SK-N-SH treated with all-trans-retinoic acid at 6 μM for 48 hours (cell line): ENCODE measurements around the gene ADRA1B.
"Not testable (repeated sequence)": the region's sequence is repeated elsewhere in the genome, so short reads cannot be mapped to it uniquely, and the experiment has no call there.

Source experiments
- ATAC-seq: fragments of 200-7000 bp; cut with Tn5 transposase; 3 replicates; pipeline ENCODE4 v1.9.1; 2020; ENCODE audit warnings: mild to moderate bottlenecking, moderate library complexity
- ARNTL ChIP-seq: fragments of 450-650 bp; formaldehyde crosslinking; IDR thresholded peaks from 2 replicates; pipeline ENCODE4 v1.5.0; 2020; ENCODE audit warnings: low read depth, mild to moderate bottlenecking, moderate library complexity, borderline replicate concordance
- BACH2 ChIP-seq: fragments of 250-450 bp; sonication (Bioruptor Pico); IDR thresholded peaks from 2 replicates; pipeline ENCODE4 v1.9.0; 2021; ENCODE audit warnings: mild to moderate bottlenecking, borderline replicate concordance
- ESRRG ChIP-seq: fragments of 250-450 bp; sonication (Bioruptor Pico); IDR thresholded peaks from 2 replicates; pipeline ENCODE4 v1.6.1; 2021; ENCODE audit warnings: mild to moderate bottlenecking
- GLIS3 ChIP-seq: fragments of 250-450 bp; sonication (Bioruptor Pico); IDR thresholded peaks from 2 replicates; pipeline ENCODE4 v1.5.0; 2020; ENCODE audit warnings: mild to moderate bottlenecking, moderate library complexity
- ISL1 ChIP-seq: fragments of 250-450 bp; sonication (Bioruptor Pico); IDR thresholded peaks from 2 replicates; pipeline ENCODE4 v2.1.2; 2022; ENCODE audit warnings: mild to moderate bottlenecking, moderate library complexity
- OSR1 ChIP-seq: fragments of 250-450 bp; sonication (Bioruptor Pico); IDR thresholded peaks from 2 replicates; pipeline ENCODE4 v1.8.0; 2022; ENCODE audit warnings: moderate library complexity, mild to moderate bottlenecking, inconsistent platforms
- POU6F1 ChIP-seq: fragments of 250-450 bp; sonication (Bioruptor Pico); IDR thresholded peaks from 2 replicates; pipeline ENCODE4 v1.8.0; 2021; ENCODE audit warnings: low read depth, mild to moderate bottlenecking, moderate library complexity, borderline replicate concordance
- PPARA ChIP-seq: fragments of 250-450 bp; sonication (Bioruptor Pico); IDR thresholded peaks from 2 replicates; pipeline ENCODE4 v1.5.0; 2020; ENCODE audit warnings: mild to moderate bottlenecking, borderline replicate concordance
- SNAI2 ChIP-seq: fragments of 250-450 bp; sonication (Bioruptor Pico); IDR thresholded peaks from 2 replicates; pipeline ENCODE4 v1.5.0; 2020; ENCODE audit warnings: mild to moderate bottlenecking, moderate library complexity
- TOX ChIP-seq: fragments of 250-450 bp; sonication (Bioruptor Pico); IDR thresholded peaks from 2 replicates; pipeline ENCODE4 v1.8.0; 2021; ENCODE audit warnings: mild to moderate bottlenecking, moderate library complexity, borderline replicate concordance
- TSHZ2 ChIP-seq: fragments of 250-450 bp; sonication (Bioruptor Pico); IDR thresholded peaks from 2 replicates; pipeline ENCODE4 v1.5.0; 2020; ENCODE audit warnings: mild to moderate bottlenecking, moderate library complexity
- ZC3H10 ChIP-seq: fragments of 250-450 bp; sonication (Bioruptor Pico); IDR thresholded peaks from 2 replicates; pipeline ENCODE4 v1.5.1; 2021; ENCODE audit warnings: mild to moderate bottlenecking, moderate library complexity
- ZFP3 ChIP-seq: fragments of 250-450 bp; sonication (Bioruptor Pico); IDR thresholded peaks from 2 replicates; pipeline ENCODE4 v1.5.0; 2020; ENCODE audit warnings: mild to moderate bottlenecking, moderate library complexity
- ZFP30 ChIP-seq: fragments of 450-650 bp; formaldehyde crosslinking; IDR thresholded peaks from 2 replicates; pipeline ENCODE4 v1.5.0; 2022; ENCODE audit warnings: mild to moderate bottlenecking, moderate library complexity
- ZNF565 ChIP-seq: fragments of 450-650 bp; formaldehyde crosslinking; conservative IDR thresholded peaks from 2 replicates; pipeline ENCODE4 v1.5.0; 2020; ENCODE audit warnings: low read depth, mild to moderate bottlenecking, moderate library complexity
- ZNF70 ChIP-seq: fragments of 450-650 bp; formaldehyde crosslinking; IDR thresholded peaks from 2 replicates; pipeline ENCODE4 v1.5.0; 2020; ENCODE audit warnings: mild to moderate bottlenecking, moderate library complexity
- ZNF8 ChIP-seq: fragments of 450-650 bp; formaldehyde crosslinking; IDR thresholded peaks from 2 replicates; pipeline ENCODE4 v1.5.0; 2020; ENCODE audit warnings: mild to moderate bottlenecking, moderate library complexity
- TF ChIP-seq, protein P1 (sequence below): fragments of 250-450 bp; sonication (Bioruptor Pico); IDR thresholded peaks from 2 replicates; pipeline ENCODE4 v1.5.1; 2020; ENCODE audit warnings: low read depth, mild to moderate bottlenecking, moderate library complexity
- TF ChIP-seq, protein P2 (sequence below): fragments of 250-450 bp; sonication (Bioruptor Pico); IDR thresholded peaks from 2 replicates; pipeline ENCODE4 v1.5.1; 2021; ENCODE audit warnings: mild to moderate bottlenecking, moderate library complexity
- TF ChIP-seq, protein P3 (sequence below): fragments of 250-450 bp; sonication (Bioruptor Pico); IDR thresholded peaks from 2 replicates; pipeline ENCODE4 v1.8.0; 2020; ENCODE audit warnings: mild to moderate bottlenecking, moderate library complexity, borderline replicate concordance

The ADRA1B gene

GRCh38 chr5:160009591-160009989 is 93.3 kb downstream of the ADRA1B start:
- no peak for TF ChIP-seq SNAI2 (CRISPR knock-in tag)
- TF ChIP-seq, protein P1, sequence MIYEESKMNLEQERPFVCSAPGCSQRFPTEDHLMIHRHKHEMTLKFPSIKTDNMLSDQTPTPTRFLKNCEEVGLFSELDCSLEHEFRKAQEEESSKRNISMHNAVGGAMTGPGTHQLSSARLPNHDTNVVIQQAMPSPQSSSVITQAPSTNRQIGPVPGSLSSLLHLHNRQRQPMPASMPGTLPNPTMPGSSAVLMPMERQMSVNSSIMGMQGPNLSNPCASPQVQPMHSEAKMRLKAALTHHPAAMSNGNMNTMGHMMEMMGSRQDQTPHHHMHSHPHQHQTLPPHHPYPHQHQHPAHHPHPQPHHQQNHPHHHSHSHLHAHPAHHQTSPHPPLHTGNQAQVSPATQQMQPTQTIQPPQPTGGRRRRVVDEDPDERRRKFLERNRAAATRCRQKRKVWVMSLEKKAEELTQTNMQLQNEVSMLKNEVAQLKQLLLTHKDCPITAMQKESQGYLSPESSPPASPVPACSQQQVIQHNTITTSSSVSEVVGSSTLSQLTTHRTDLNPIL (CRISPR knock-in tag): no peak
- TF ChIP-seq ESRRG: no peak
- TF ChIP-seq POU6F1: no peak
- no peak for TF ChIP-seq ZFP3 (CRISPR knock-in tag)
- TF ChIP-seq ZNF8 (CRISPR knock-in tag): no peak
- TF ChIP-seq, protein P2, sequence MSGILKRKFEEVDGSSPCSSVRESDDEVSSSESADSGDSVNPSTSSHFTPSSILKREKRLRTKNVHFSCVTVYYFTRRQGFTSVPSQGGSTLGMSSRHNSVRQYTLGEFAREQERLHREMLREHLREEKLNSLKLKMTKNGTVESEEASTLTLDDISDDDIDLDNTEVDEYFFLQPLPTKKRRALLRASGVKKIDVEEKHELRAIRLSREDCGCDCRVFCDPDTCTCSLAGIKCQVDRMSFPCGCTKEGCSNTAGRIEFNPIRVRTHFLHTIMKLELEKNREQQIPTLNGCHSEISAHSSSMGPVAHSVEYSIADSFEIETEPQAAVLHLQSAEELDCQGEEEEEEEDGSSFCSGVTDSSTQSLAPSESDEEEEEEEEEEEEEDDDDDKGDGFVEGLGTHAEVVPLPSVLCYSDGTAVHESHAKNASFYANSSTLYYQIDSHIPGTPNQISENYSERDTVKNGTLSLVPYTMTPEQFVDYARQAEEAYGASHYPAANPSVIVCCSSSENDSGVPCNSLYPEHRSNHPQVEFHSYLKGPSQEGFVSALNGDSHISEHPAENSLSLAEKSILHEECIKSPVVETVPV: no peak
- no peak for TF ChIP-seq ZC3H10 (CRISPR knock-in tag)
- peak; percentile 38 for ATAC-seq

- ATAC-seq: no peak
- TF ChIP-seq ARNTL: no peak
- no peak for TF ChIP-seq ZNF565 (CRISPR knock-in tag)
- TF ChIP-seq ISL1: no peak
- TF ChIP-seq, protein P3, sequence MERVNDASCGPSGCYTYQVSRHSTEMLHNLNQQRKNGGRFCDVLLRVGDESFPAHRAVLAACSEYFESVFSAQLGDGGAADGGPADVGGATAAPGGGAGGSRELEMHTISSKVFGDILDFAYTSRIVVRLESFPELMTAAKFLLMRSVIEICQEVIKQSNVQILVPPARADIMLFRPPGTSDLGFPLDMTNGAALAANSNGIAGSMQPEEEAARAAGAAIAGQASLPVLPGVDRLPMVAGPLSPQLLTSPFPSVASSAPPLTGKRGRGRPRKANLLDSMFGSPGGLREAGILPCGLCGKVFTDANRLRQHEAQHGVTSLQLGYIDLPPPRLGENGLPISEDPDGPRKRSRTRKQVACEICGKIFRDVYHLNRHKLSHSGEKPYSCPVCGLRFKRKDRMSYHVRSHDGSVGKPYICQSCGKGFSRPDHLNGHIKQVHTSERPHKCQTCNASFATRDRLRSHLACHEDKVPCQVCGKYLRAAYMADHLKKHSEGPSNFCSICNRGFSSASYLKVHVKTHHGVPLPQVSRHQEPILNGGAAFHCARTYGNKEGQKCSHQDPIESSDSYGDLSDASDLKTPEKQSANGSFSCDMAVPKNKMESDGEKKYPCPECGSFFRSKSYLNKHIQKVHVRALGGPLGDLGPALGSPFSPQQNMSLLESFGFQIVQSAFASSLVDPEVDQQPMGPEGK (CRISPR knock-in tag): no peak
- TF ChIP-seq TSHZ2 (CRISPR knock-in tag): no peak
- TF ChIP-seq OSR1: no peak
- TF ChIP-seq ZNF70 (CRISPR knock-in tag): no peak
- no peak for TF ChIP-seq SNAI2 (CRISPR knock-in tag)
- TF ChIP-seq BACH2 (CRISPR knock-in tag): no peak
- no peak for TF ChIP-seq ZNF8 (CRISPR knock-in tag)
- TF ChIP-seq, protein P1 (CRISPR knock-in tag): no peak
- TF ChIP-seq GLIS3 (CRISPR knock-in tag): no peak
- TF ChIP-seq PPARA: no peak
Measured at GRCh38 chr5:160011471-160011870, 95.2 kb downstream of the ADRA1B start.

- ATAC-seq: not testable (repeated sequence)
Measured at GRCh38 chr5:160014197-160014596, 97.9 kb downstream of the ADRA1B start.

- no peak for TF ChIP-seq ZNF8 (CRISPR knock-in tag)
- no peak for TF ChIP-seq ZNF565 (CRISPR knock-in tag)
- no peak for TF ChIP-seq ARNTL
- no peak for TF ChIP-seq ZFP30 (CRISPR knock-in tag)
- no peak for TF ChIP-seq GLIS3 (CRISPR knock-in tag)
- no peak for TF ChIP-seq OSR1
- TF ChIP-seq TSHZ2 (CRISPR knock-in tag): no peak
- no peak for TF ChIP-seq ZFP3 (CRISPR knock-in tag)
- TF ChIP-seq, protein P3 (CRISPR knock-in tag): no peak
- no peak for TF ChIP-seq TOX (CRISPR knock-in tag)
- no peak for TF ChIP-seq BACH2 (CRISPR knock-in tag)
- TF ChIP-seq, all 23 proteins: peak for 0
- no peak for ATAC-seq
Measured at GRCh38 chr5:160018945-160019625, 102.8 kb downstream of the ADRA1B start.
